ENCODE data around the gene OR7G1. TPM values are rescaled to one million over a fixed set of nuclear protein-coding genes. Genes with fewer than 3 reads are reported as not detected.

OR7G1 gene
- total RNA-seq, 4 donors from 2014 or later: not detected

DNA sequence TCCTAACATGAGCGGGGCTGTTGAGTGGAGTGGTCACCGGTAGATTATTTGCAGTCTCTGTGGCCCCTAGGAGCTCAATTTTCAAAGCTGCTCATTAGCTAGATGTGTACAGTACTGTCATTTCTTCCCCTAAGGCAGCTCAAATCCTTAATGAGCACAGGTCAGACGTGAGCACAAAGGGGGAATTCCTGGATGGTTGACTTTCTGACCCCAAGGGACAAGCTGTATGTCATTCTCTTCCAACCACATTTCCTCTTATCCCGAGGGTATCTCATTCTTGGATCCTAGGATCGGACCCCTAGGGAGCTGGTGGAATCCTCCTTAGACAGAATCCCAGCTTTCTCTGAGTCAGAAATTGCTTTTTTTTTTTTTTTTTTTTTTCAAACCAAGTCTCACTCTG is 16.9 kb upstream of the OR7G1 start:
- TF ChIP-seq CTCF (IDR thresholded peaks at IDR 0.05; ENCODE audit: low read depth): no peak

DNA sequence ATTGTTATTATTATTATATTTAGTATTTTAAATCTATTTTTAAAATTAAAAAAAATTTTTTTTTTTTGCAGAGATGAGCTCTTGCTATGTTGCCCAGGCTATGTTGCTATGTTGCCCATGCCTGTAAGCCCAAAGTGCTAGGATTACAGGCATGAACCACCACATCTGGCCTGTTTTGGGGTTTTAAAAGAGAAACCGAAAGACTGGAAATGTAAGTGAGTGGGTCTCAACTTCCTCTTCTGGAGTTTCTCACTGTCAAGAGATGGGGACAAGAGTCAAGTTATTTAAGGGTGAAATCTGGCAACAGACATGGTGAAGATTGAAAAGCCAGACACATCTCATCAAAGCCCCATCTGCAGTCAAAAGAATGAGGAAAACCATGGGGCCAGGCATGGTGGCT is 15.4 kb upstream of the OR7G1 start:
- no peak for TF ChIP-seq CTCF (IDR thresholded peaks at IDR 0.05; ENCODE audit: low read depth)

- no peak for TF ChIP-seq CTCF (IDR thresholded peaks at IDR 0.05; ENCODE audit: low read depth)
Observed at GRCh38 chr19:9128171-9128570, 12.6 kb upstream of the OR7G1 start.

- no peak for TF ChIP-seq CTCF (IDR thresholded peaks at IDR 0.05; ENCODE audit: low read depth)
Observed at GRCh38 chr19:9126900-9127405, 11.4 kb upstream of the OR7G1 start, which contains the start of gene OR7G3. Gene OR7G3, minus strand, starts transcription at chr19:9126950. Its CDS starts 0 bp downstream, at chr19:9126950.

- no peak for TF ChIP-seq CTCF (IDR thresholded peaks at IDR 0.05; ENCODE audit: low read depth)
Observed at GRCh38 chr19:9116547-9116946, 984 bp upstream of the OR7G1 start.

DNA sequence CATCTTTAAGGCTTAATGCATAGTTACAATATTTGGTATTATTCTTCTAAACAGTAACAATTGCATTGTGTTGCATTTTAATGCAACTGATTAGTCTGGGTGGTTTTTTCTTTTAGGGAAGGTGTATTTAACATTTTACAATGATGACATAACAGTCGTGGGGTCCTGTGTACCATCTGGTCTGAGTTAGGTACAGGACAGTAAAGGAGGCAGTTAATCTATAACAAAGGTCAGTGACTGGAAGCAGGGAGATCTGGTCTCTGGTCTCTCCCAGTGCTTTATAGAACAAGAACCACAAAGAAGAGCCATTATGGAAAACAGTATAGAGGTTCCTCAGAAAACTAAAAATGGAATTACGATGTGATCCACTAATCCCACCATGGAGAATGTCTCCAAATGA is 5.6 kb downstream of the OR7G1 start:
- no peak for TF ChIP-seq CTCF (IDR thresholded peaks at IDR 0.05; ENCODE audit: low read depth)

DNA sequence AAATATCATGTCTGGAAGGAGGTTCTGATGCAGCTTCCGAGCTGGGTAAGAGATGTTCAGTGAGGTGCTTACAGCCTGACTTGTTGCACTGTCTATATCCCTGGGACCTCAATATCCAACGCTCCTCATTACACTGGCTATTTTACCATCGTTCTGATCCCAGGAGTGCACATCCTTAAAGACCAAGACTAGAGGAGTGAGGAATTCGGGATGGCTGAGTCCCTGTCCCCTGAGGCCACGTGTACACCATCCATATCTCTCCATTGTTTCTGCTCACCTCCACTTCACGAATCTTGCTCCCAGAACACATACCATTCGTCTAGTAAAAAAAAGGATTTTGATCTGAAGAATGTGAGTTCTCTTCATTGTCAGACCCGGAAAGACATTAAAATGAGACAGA is 8.2 kb downstream of the OR7G1 start, which contains the start of gene OR7G2:
OR7G2 (minus strand) TSS at position 101 of the 400 bp plus-strand sequence. CDS start 4,232 bp downstream, outside the sequence.
- TF ChIP-seq CTCF (IDR thresholded peaks at IDR 0.05; ENCODE audit: low read depth): no peak
